Measurements from ENCODE around the gene SMCP. TPM values are rescaled to one million over a fixed set of nuclear protein-coding genes. Genes with fewer than 3 reads are reported as not detected.

Gene SMCP, protein sequence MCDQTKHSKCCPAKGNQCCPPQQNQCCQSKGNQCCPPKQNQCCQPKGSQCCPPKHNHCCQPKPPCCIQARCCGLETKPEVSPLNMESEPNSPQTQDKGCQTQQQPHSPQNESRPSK
- not detected for polyA plus RNA-seq

DNA sequence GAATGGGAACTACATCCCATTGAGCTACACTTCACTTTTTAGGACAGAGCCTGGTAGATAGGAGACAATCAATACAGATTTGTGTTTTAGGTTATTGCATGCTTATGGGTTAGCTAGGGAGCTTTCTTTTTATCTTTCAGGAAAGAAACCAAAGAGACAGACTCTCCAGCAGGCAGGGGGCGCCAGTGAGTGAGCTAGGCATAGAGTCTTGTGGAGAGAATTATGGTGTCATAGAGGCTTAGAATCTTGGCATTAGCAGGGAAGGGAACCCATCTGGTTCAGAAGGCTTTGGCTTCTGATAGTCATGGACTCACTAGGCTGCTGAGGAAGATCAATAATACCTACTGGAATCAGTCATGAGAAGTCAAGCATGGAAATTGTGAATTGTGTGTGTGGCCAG lies at the start of gene SMCP:
TSS of gene SMCP (plus strand) at position 281 of the 400 bp plus-strand sequence. CDS start 6,101 bp downstream, outside the sequence.
- 0 to 5% (median 3%) methylated on average over 1 of the region's 1 CpG for WGBS, 3 donors
- no peak within 1 kb of the TSS for H3K27ac ChIP-seq (ENCODE audit: low read depth, low read length)

DNA sequence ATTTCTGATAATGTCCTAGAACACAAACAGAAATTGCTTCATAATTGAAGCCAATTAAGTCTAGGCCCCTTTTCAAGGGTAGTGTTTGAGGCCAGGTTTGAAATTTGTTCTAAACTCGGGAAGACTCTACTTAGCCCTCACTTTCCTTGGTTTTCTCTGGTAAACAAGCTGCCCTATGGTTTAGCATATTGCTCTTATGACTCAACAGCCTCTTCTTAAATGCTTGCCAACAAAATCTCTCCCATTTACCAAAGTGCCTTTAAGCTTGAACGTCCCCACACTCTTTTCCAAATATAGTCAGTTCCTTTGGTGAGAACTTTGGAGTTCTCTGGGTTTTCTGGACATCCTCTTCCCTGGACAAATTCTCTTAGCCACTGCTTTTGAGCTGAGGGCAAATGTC lies 41.3 kb upstream of the SMCP start:
- 38 to 52% (median 47%) methylated on average over 2 of the region's 2 CpGs for WGBS, 3 donors

DNA sequence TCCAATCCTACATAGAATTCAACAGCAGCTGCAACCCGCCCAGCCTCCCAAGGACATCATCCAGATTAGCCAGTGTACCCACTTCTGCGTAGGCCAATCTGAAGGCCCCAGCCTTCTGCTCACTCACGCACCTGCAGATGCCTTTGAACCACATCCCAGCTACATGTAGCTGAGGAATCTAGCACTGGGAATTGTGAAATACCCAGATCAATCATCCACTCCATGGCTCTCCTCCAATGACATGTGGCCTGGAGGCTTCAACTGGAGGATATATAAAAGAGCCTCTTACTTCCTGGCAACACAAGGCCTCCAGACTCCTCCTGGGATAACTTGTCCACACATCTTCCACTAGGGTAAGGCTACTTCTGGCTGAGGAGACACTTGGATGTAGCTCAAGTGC lies 35.6 kb upstream of the SMCP start, which contains the start of gene LCE6A:
TSS of gene LCE6A (plus strand) at position 301 of the 400 bp plus-strand sequence. CDS start 665 bp downstream, outside the sequence.
- H3K27ac ChIP-seq (ENCODE audit: low read depth, low read length): no peak within 1 kb of the TSS
- WGBS, 3 donors: 54 to 92% (median 82%) methylated on average over 3 of the region's 3 CpGs

More for the DNA sequence above, 41.3 kb upstream of the SMCP start:
- H3K27ac ChIP-seq (ENCODE audit: low read depth, low read length): no peak overlapping the region

DNA sequence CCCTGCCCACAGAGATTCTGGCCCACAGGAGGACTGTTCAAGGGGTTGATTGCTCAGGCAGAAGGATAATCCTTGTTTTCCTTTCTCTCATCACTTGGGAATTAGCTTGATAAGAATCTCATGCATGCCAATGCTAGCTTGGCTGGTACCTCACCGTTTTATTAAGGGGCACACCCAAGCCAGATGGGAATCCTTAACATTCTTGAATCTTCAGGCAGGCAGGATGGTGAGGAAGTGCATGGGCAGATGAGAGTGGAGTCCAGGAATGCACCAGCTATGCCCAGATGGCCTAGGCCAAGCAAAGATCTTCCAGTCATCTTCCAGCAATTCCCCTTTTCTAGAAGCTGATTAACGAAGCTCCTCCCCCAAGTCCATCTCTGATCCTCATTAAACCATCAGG lies 22.5 kb upstream of the SMCP start:
- H3K27ac ChIP-seq (ENCODE audit: low read depth, low read length): no peak overlapping the region
- whole genome bisulfite sequencing, 3 donors: 42 to 62% (median 53%) methylated on average over 2 of the region's 2 CpGs

DNA sequence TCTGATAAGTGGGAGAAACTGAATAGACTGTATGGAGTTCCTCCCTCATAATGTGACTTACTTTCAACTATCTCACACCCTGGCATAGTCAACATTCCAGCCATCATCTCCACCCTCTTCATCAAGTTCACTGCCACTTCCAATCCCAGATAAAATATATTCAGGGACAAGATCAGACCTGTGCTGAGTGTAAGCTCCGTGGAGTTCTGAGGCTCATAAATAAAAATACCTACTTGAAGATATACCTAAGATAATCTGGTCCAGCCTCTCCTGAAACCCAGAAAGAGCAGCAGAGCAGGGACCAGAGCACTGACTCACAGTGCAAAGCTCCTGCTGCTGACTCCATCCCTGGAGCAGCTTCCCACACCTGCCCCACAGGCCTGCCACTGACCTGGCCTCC lies 20.1 kb upstream of the SMCP start:
- no peak overlapping the region for H3K27ac ChIP-seq (ENCODE audit: low read depth, low read length)
- WGBS, 3 donors: 76 to 85% (median 83%) methylated on average over 1 of the region's 1 CpG

DNA sequence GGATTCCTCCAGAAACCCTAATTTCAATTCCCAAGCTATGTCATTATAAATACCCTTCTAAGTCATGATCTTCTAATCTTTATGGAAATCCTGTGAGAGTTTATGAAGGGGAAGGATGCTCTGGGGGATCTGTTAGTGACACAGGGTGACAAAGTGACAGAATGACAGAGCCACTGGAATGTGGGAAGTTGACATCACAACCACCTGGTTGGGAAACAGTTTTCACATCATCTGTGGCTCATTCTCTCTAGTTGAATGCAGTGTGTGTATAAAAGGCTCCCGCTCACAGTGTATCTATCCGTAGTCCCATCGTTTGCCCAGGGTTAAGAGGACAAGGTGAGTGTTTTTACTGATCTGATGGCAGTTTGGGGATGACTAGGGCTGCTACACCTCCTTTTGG lies 18.4 kb upstream of the SMCP start, which contains the start of gene LCE7A:
TSS of gene LCE7A (plus strand) at position 301 of the 400 bp plus-strand sequence. CDS start 702 bp downstream, outside the sequence.
- 74 to 90% (median 87%) methylated on average over 3 of the region's 3 CpGs for WGBS, 3 donors
- no peak within 1 kb of the TSS for H3K27ac ChIP-seq (ENCODE audit: low read depth, low read length)

DNA sequence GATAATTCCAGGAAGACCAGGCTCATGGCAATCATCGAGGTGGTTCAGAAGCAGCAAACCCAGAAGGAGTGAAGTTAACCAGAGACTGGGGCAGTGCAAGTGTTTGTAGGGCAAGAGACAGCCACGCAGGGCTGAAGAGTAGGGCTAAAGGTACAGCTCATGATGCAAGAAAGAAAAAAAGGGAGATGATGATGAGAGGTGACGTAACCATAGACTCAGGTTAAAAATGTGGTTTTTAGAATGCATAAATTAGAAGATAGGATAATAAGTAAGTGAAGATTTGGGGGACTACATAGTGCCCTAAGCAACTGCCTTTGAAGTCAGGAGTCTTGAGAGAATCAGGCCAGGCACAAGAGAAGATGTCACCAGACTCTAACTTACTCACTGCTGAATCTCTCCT lies 18.0 kb upstream of the SMCP start:
- no peak overlapping the region for H3K27ac ChIP-seq (ENCODE audit: low read depth, low read length)
- 58 to 86% (median 77%) methylated on average over 3 of the region's 3 CpGs for WGBS, 3 donors

DNA sequence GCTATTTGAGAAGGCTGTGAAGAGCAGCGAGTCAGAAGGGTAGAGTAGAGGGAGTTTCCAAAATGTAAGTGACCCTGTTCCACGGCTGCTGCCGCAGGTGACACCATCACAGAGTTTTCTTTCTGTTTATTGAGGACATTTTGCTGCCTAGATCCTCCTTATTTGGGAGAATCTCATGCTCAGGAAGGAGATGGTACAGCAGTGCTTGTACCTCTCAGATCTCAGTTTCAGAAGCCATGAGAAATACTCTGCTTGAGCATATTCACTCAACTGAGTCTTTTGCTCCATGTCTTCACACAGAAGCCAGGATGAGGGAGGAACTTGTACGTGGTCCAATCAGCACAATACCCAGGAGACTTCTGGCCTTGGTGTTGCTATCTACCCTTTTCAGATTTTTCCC lies 16.7 kb upstream of the SMCP start:
- H3K27ac ChIP-seq (ENCODE audit: low read depth, low read length): no peak overlapping the region
- 62 to 76% (median 72%) methylated on average over 4 of the region's 4 CpGs for WGBS, 3 donors

DNA sequence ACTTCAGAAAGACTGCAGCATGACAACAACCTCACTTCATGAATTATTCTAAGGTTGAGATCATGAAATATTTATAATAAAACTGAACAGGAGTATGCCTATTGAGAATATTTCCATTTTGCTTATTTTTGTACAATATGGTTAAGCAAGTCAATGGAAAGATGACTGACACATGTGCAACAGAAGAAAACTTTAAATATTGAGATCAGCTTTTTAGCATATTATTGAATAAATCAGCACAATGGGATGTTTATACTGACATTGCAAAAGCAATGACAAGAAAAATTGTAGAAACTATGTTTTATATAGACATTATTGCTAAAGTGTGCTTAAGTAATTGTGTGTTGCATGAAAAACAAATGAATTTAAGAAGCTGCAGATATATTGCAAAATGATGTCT lies 13.7 kb upstream of the SMCP start:
- H3K27ac ChIP-seq (ENCODE audit: low read depth, low read length): no peak overlapping the region

DNA sequence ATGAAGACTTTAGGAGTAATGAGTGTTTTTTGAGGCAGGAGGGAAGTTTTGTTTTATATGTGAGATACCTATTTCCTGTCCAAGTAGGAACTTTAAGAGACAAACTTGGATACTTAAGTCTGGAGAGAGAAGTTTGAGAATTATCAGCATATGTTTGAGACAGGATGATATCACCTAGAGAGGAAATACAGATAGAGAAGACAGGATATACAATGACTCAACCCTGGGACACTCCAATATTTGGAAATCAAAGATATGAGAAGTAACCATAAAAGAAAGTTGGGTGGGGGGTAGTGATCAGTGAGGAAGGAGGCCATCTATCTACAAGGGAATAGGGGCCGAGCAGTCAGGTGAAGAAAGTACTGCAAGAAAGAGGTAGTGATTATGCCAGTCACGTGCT lies 11.8 kb upstream of the SMCP start:
- H3K27ac ChIP-seq (ENCODE audit: low read depth, low read length): no peak overlapping the region
- whole genome bisulfite sequencing, 3 donors: 49 to 71% (median 70%) methylated on average over 2 of the region's 2 CpGs

DNA sequence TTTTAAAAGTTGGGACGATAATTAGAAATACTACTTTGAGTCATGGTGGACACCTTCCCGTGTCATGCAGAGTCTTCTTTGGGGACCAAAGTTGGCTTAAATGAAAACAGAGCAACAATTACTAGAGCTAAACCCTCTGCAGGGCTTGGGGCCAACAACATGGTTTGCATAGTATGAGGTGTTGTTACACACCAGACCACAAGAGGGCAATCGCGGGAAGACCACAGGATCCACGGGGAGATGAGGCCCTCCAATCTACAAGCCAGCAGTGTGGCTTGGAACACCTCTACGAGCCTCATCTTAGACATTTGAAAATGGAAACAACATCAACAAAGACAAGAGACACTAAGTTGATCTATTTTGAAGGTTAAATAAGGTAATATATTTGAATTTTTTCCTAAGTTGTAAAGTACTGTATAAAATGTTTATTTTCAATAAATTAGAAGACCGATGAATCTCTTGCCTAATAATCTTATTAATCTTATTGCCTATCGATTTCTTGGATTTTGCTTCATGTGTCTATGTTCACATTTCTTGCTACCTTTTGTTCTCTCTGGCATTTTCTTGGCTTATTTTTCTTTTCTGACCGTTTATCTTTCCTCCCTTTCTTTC lies 8.2 kb upstream of the SMCP start:
- 31 to 35% (median 32%) methylated on average over 9 of the region's 9 CpGs for WGBS, 3 donors

DNA sequence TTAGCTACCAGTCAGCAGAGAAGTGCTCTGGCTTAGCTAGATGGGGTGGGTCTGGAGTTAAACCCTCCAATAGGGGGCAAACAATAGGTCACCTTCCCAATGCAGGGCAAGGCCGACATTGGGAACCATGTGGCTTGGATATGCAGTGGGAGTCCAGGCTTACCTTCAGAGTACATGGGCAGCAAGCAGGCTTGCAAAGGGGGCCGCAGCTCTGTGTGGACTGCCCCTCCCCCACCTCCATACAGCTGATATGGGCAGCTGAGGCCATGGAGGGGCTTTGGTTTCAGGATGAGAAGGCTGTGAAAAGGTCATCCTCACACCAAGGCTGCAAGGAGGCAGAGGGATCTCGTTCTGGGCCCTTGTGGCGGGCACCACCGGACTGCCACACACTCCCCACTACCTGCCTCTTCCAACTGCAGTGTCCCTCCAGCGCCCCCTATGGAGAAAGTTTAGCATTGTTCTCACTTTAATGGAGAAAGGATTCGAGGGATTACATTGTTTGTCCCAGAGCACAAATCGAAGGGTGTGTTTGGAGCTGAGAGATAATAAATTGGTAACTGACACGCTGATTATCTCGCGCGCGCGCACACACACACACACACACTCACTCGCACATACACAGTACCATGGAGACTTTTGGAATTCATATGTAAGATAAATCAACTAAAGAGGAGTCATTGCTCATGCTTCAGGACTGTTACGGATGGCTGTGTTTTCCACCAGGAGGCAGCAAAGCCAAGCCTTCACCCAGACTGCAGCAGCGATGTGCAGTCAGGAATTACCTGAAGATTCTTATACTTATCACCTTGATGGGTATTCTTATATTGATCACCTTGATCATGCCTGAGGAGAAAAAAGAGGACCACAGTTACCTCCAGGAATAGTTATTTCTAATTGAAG lies 7.0 kb upstream of the SMCP start:
- 36 to 53% (median 50%) methylated on average over 16 to 17 of the region's 17 CpGs for WGBS, 3 donors
- no peak overlapping the region for H3K27ac ChIP-seq (ENCODE audit: low read depth, low read length)

More for the DNA sequence above, 8.2 kb upstream of the SMCP start:
- no peak overlapping the region for H3K27ac ChIP-seq (ENCODE audit: low read depth, low read length)

DNA sequence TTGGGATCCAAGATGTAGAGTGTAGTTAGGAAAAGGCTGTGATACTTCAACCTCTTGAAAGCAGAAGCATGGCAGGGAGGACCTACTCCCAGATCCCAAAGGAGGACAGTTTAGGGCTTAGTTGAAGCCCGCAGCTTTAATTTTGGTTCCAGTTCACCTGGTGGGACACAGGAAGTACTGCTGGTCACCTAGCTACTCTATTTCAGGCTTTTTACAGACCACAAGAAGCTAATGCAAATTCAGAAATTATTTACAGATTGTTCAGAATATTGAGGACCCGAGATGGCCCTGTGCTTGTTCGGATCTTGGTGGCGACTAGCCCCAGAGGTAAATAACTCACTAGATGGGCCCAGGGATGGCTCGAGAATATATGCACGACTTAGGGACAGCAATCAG lies 6.4 kb upstream of the SMCP start:
- no peak overlapping the region for H3K27ac ChIP-seq (ENCODE audit: low read depth, low read length)
- WGBS, 3 donors: 84 to 90% (median 90%) methylated on average over 6 of the region's 6 CpGs

DNA sequence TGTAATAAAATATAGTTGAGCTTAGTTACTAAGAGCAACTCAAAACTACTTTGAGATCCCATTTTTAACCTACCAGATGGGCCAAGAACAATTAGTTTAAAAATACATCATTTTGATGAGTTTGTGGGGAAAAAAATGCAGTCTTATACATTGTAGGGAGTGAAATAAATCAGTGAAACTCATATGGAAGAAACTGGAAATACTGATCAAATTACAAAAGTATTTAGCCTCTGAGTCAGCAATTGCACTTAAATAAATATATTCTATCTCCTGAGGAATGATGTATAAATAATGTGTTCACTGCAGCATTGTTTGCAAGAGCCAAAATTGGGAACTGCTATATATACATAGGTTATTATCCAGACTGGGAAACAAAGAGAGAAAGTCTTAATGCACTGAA lies 4.6 kb upstream of the SMCP start:
- no peak overlapping the region for H3K27ac ChIP-seq (ENCODE audit: low read depth, low read length)

DNA sequence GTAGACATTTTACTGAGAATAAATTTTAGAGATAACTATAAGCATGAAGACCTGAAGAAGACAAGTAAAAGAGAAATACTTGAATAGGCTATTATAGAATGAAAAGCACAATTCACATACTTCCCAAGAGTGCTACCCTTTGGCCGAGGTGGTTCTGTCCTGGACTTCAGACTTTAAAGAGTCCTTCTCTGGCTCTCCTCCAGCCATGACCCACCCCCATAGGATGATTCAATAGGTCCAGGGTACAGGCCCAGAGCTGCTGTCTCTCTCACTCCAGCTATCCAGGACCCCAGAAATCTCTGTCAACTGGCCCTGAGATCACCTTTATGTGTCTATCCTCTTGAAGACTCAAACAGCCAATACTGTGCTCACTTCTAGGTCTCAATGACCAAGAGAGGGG lies 1.3 kb upstream of the SMCP start:
- WGBS, 3 donors: 65 to 85% (median 79%) methylated on average over 1 of the region's 1 CpG
- no peak overlapping the region for H3K27ac ChIP-seq (ENCODE audit: low read depth, low read length)

DNA sequence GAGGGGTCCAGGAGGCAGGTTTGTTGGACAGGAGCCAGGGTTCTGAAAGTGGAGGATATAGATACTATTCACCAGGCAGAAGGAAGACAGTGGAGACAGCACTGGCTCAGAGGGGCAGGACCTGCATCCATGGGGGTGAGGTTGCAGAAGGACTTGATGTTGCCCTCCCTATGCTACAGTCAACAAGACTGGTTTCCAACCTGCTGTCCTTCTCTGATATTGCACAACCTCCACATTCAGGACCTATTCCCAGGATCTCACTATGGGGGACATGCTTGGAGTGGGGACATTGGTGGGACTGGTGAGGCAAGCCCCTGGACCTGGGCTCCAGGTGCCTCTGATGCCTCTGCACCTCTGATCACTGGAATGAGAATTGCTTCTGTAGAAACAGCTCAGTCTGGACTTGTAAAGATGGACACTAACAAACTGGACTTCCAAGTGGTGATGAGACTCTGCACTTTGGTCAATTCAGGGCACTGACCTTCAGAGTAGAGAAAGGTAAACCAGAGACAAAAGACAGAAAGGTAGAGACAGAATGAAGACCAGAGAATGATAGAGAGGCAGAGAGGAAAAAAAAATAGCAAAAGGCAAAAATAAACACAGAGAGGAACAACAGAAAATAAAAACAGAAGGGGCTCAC lies 1.6 kb downstream of the SMCP start:
- H3K27ac ChIP-seq (ENCODE audit: low read depth, low read length): no peak overlapping the region

DNA sequence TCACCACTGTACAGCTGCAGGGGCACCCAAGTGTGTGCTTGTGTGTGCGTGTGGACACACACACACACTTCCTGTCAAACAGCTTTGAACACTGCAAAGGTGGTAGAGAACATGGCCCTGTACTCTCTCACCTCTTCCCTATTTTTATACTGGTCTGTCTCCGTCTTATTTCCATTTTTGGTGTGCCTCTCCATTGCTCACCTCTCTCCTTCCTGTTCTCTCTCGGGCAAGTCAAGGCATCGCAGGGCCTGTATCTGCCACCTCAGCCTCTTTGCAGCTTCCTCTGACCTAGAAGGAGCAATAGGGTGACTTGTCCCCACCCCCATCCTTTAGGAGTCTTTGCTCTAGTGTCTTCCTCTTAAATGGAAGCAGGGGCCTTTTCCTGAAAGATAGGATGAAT lies 2.2 kb downstream of the SMCP start:
- 69 to 77% (median 76%) methylated on average over 4 of the region's 4 CpGs for WGBS, 3 donors

DNA sequence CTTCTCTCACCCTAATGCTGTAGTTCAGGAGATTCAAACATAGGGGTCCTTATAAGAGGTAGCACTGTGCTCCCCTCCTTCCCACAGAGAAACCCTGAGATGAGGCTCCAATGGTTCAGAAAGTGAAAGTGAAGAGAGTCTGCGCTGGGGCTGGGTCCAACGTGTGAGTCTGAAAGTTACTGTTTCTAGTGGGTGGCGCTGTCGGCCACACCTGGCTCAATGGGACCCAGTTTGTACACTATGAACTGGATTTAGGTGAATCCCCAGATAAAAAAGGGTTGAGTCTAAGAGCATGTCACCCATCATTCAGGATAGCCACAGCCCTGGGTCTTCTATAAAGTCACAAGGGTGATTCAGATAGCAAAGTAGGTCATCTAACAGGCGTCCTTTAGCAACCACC lies 2.8 kb downstream of the SMCP start:
- 71 to 80% (median 77%) methylated on average over 5 of the region's 5 CpGs for WGBS, 3 donors

More for the DNA sequence above, 2.2 kb downstream of the SMCP start:
- H3K27ac ChIP-seq (ENCODE audit: low read depth, low read length): no peak overlapping the region

DNA sequence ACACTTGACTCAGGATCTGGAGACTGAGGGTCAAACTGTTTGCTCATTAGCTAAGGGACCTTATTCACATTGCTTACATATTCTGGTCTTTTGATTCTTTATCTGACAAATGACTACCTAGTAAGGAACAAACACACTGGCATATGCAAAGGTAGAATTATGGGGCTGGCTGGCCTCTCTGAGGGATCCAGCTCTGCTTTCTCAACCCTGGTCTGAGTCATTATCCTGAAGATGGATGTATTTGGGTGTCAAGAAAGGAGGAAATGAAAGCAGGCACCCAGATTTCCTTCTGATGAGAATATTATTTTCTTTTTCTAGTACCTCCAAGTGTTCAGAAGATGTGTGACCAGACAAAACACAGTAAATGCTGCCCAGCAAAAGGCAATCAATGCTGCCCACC lies 6.0 kb downstream of the SMCP start:
- H3K27ac ChIP-seq (ENCODE audit: low read depth, low read length): no peak overlapping the region

More for the DNA sequence above, 2.8 kb downstream of the SMCP start:
- H3K27ac ChIP-seq (ENCODE audit: low read depth, low read length): no peak overlapping the region

Data from adipose tissue (tissue), 3 donors.